ENCODE measurements around the gene RGS4. TPM values are rescaled to one million over a fixed set of nuclear protein-coding genes. Genes with fewer than 3 reads are reported as not detected.

Gene RGS4
- total RNA-seq, 1 experiment from 2014 or later = 3.2 TPM

DNA sequence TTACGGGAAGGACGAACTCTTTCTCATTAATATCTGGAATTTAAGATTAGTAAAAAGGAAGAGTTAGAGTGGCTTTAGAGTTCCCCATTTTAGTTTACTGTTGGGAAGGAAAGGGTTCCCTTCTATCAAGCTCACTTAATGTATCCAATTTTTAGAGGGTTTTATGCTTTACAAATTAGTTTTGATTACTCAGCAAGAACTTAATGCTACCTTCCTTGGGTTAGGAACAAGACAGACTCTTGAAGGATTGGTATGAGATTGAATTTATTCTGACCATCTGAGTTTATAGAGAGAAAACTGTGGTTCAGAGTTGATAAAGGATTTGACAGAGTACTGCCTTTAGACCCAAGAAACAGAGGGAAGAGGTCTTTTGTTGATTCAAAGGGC lies 29.5 kb upstream of the RGS4 start:
- ChIA-PET CTCF (no interaction called here), POLR2A (interaction anchor here (0.6 kb wide), 1 partner anchor 33 kb away, joined by 4 read pairs; no protein-coding TSS in a partner anchor)
- H3K36me3 Mint-ChIP-seq = no peaks in the 10 kb centered on the region
- no peaks in the 10 kb centered on the region; the same call in 1 of the 2 replicates for H3K27me3 Mint-ChIP-seq (ENCODE audit: low read depth)
- no peaks in the 10 kb centered on the region for H3K9me3 Mint-ChIP-seq
- TF ChIP-seq SMAD3 (CRISPR knock-in tag; IDR thresholded peaks at IDR 0.05; ENCODE audit: borderline replicate concordance) (no peak), ZNF219 (CRISPR knock-in tag; IDR thresholded peaks at IDR 0.05; ENCODE audit: borderline replicate concordance) (no peak), FOXP1 (CRISPR knock-in tag; IDR thresholded peaks at IDR 0.05; ENCODE audit: borderline replicate concordance) (no peak), NR1H2 (CRISPR knock-in tag; IDR thresholded peaks at IDR 0.05) (no peak), CREM (CRISPR knock-in tag; IDR thresholded peaks at IDR 0.05) (no peak), TEAD1 (CRISPR knock-in tag; IDR thresholded peaks at IDR 0.05) (no peak), ZNF138 (CRISPR knock-in tag; conservative IDR thresholded peaks at IDR 0.05) (no peak)
- TF ChIP-seq, protein P1, sequence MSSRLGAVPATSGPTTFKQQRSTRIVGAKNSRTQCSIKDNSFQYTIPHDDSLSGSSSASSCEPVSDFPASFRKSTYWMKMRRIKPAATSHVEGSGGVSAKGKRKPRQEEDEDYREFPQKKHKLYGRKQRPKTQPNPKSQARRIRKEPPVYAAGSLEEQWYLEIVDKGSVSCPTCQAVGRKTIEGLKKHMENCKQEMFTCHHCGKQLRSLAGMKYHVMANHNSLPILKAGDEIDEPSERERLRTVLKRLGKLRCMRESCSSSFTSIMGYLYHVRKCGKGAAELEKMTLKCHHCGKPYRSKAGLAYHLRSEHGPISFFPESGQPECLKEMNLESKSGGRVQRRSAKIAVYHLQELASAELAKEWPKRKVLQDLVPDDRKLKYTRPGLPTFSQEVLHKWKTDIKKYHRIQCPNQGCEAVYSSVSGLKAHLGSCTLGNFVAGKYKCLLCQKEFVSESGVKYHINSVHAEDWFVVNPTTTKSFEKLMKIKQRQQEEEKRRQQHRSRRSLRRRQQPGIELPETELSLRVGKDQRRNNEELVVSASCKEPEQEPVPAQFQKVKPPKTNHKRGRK (CRISPR knock-in tag; IDR thresholded peaks at IDR 0.05; ENCODE audit: borderline replicate concordance) = no peak
- TF ChIP-seq, protein P2, sequence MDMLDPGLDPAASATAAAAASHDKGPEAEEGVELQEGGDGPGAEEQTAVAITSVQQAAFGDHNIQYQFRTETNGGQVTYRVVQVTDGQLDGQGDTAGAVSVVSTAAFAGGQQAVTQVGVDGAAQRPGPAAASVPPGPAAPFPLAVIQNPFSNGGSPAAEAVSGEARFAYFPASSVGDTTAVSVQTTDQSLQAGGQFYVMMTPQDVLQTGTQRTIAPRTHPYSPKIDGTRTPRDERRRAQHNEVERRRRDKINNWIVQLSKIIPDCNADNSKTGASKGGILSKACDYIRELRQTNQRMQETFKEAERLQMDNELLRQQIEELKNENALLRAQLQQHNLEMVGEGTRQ (CRISPR knock-in tag; IDR thresholded peaks at IDR 0.05) = no peak
- TF ChIP-seq, protein P3, sequence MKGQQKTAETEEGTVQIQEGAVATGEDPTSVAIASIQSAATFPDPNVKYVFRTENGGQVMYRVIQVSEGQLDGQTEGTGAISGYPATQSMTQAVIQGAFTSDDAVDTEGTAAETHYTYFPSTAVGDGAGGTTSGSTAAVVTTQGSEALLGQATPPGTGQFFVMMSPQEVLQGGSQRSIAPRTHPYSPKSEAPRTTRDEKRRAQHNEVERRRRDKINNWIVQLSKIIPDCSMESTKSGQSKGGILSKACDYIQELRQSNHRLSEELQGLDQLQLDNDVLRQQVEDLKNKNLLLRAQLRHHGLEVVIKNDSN (CRISPR knock-in tag; IDR thresholded peaks at IDR 0.05) = no peak
- TF ChIP-seq, protein P4, sequence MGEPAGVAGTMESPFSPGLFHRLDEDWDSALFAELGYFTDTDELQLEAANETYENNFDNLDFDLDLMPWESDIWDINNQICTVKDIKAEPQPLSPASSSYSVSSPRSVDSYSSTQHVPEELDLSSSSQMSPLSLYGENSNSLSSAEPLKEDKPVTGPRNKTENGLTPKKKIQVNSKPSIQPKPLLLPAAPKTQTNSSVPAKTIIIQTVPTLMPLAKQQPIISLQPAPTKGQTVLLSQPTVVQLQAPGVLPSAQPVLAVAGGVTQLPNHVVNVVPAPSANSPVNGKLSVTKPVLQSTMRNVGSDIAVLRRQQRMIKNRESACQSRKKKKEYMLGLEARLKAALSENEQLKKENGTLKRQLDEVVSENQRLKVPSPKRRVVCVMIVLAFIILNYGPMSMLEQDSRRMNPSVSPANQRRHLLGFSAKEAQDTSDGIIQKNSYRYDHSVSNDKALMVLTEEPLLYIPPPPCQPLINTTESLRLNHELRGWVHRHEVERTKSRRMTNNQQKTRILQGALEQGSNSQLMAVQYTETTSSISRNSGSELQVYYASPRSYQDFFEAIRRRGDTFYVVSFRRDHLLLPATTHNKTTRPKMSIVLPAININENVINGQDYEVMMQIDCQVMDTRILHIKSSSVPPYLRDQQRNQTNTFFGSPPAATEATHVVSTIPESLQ (CRISPR knock-in tag; IDR thresholded peaks at IDR 0.05) = no peak
- TF ChIP-seq, protein P5, sequence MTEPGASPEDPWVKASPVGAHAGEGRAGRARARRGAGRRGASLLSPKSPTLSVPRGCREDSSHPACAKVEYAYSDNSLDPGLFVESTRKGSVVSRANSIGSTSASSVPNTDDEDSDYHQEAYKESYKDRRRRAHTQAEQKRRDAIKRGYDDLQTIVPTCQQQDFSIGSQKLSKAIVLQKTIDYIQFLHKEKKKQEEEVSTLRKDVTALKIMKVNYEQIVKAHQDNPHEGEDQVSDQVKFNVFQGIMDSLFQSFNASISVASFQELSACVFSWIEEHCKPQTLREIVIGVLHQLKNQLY (CRISPR knock-in tag; IDR thresholded peaks at IDR 0.05) = no peak
- TF ChIP-seq, protein P6, sequence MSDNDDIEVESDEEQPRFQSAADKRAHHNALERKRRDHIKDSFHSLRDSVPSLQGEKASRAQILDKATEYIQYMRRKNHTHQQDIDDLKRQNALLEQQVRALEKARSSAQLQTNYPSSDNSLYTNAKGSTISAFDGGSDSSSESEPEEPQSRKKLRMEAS (CRISPR knock-in tag; IDR thresholded peaks at IDR 0.05) = no peak
- TF ChIP-seq, protein P7, sequence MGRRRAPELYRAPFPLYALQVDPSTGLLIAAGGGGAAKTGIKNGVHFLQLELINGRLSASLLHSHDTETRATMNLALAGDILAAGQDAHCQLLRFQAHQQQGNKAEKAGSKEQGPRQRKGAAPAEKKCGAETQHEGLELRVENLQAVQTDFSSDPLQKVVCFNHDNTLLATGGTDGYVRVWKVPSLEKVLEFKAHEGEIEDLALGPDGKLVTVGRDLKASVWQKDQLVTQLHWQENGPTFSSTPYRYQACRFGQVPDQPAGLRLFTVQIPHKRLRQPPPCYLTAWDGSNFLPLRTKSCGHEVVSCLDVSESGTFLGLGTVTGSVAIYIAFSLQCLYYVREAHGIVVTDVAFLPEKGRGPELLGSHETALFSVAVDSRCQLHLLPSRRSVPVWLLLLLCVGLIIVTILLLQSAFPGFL (CRISPR knock-in tag; IDR thresholded peaks at IDR 0.05; ENCODE audit: borderline replicate concordance) = no peak
- TF ChIP-seq, protein P8, sequence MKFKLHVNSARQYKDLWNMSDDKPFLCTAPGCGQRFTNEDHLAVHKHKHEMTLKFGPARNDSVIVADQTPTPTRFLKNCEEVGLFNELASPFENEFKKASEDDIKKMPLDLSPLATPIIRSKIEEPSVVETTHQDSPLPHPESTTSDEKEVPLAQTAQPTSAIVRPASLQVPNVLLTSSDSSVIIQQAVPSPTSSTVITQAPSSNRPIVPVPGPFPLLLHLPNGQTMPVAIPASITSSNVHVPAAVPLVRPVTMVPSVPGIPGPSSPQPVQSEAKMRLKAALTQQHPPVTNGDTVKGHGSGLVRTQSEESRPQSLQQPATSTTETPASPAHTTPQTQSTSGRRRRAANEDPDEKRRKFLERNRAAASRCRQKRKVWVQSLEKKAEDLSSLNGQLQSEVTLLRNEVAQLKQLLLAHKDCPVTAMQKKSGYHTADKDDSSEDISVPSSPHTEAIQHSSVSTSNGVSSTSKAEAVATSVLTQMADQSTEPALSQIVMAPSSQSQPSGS (CRISPR knock-in tag; IDR thresholded peaks at IDR 0.05; ENCODE audit: borderline replicate concordance, low read depth) = no peak
- DNase-seq (ENCODE audit: low spot score) (no peak), ATAC-seq (no peak)
- H3K4me3 Mint-ChIP-seq = no peak overlapping the region
- no peak overlapping the region for H3K27ac Mint-ChIP-seq
- H3K4me1 Mint-ChIP-seq = no peaks in the 10 kb centered on the region

DNA sequence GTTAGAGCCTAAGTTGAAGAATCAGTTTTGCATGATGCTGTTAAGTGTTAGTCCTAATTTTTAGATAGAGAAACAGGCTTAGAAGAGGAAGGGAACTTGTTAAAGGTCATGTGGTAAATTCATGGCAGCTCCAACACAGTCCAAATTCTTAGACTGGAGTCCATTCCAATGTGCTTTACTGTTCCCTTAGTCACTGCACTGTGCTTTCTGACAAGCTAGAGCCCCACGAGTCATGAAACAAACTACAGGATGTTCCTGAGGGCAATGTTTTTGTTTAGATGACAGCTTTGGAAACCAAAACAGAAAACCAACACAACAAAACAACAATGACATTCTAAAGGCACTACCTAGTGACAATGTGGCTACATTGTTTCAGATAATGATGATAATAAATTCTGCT lies 23.1 kb upstream of the RGS4 start:
- H3K27ac Mint-ChIP-seq = no peak overlapping the region
- H3K9me3 Mint-ChIP-seq = no peaks in the 10 kb centered on the region
- H3K4me1 Mint-ChIP-seq = no peaks in the 10 kb centered on the region
- no peaks in the 10 kb centered on the region for H3K36me3 Mint-ChIP-seq
- ATAC-seq = no peak
- H3K27me3 Mint-ChIP-seq (ENCODE audit: low read depth) = no peaks in the 10 kb centered on the region; the same call in 1 of the 2 replicates
- no peak overlapping the region for H3K4me3 Mint-ChIP-seq
- POLR2A ChIA-PET = no interaction called here
- CTCF ChIA-PET = interaction anchor here (0.9 kb wide), 1 partner anchor 23 kb away, joined by 4 read pairs; the partner anchor contains the start of gene RGS4
- DNase-seq (ENCODE audit: low spot score) = no peak
- TF ChIP-seq, protein P2 (CRISPR knock-in tag; IDR thresholded peaks at IDR 0.05) = no peak
- TF ChIP-seq, protein P8 (CRISPR knock-in tag; IDR thresholded peaks at IDR 0.05; ENCODE audit: borderline replicate concordance, low read depth) = no peak
- TF ChIP-seq NFYB (CRISPR knock-in tag; conservative IDR thresholded peaks at IDR 0.05; ENCODE audit: low read depth) = no peak
- TF ChIP-seq, protein P9, sequence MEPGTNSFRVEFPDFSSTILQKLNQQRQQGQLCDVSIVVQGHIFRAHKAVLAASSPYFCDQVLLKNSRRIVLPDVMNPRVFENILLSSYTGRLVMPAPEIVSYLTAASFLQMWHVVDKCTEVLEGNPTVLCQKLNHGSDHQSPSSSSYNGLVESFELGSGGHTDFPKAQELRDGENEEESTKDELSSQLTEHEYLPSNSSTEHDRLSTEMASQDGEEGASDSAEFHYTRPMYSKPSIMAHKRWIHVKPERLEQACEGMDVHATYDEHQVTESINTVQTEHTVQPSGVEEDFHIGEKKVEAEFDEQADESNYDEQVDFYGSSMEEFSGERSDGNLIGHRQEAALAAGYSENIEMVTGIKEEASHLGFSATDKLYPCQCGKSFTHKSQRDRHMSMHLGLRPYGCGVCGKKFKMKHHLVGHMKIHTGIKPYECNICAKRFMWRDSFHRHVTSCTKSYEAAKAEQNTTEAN (CRISPR knock-in tag; IDR thresholded peaks at IDR 0.05) = no peak
- TF ChIP-seq, protein P10, sequence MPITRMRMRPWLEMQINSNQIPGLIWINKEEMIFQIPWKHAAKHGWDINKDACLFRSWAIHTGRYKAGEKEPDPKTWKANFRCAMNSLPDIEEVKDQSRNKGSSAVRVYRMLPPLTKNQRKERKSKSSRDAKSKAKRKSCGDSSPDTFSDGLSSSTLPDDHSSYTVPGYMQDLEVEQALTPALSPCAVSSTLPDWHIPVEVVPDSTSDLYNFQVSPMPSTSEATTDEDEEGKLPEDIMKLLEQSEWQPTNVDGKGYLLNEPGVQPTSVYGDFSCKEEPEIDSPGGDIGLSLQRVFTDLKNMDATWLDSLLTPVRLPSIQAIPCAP (CRISPR knock-in tag; IDR thresholded peaks at IDR 0.05) = no peak
- no peak for TF ChIP-seq ZNF423 (CRISPR knock-in tag; IDR thresholded peaks at IDR 0.05)
